ENCODE data around the gene PTMS. TPM values are rescaled to one million over a fixed set of nuclear protein-coding genes. Genes with fewer than 3 reads are reported as not detected.

PTMS gene
- total and polyA plus RNA-seq, 9 of the 15 experiments (the other 6 are each of a cell fraction or from before 2014, with no cell fraction given), result 5.1 to 287 (median 78.5) TPM

GRCh38 chr12:6817098-6817497, 50.9 kb downstream of the PTMS start:
- intact Hi-C loops (cut with micrococcal nuclease), result no loop called here
- H2AFZ ChIP-seq (ENCODE audit: low read depth, low read length), result no peak overlapping the region
- POLR2A ChIA-PET, result no interaction called here
- in situ Hi-C loops (cut with MboI), result no loop called here
- 54% methylated on average over 8 of the region's 8 CpGs for WGBS (ENCODE audit: insufficient coverage, low coverage, missing lambda C conversion rate)
- H3K27me3 ChIP-seq (ENCODE audit: control insufficient read depth in 2 of 2, insufficient read depth in 2 of 2, low read length in 2 of 2), result no peaks in the 10 kb centered on the region
- no peak for TF ChIP-seq ZNF316 (IDR thresholded peaks at IDR 0.05)
- TF ChIP-seq PML (IDR thresholded peaks at IDR 0.05; ENCODE audit: low read length), result no peak
- TF ChIP-seq PRMT5 (CRISPR knock-in tag; IDR thresholded peaks at IDR 0.05), result no peak
- TF ChIP-seq POLR2A (conservative IDR thresholded peaks at IDR 0.05), result no peak
- no peak for TF ChIP-seq ZNF197 (CRISPR knock-in tag; IDR thresholded peaks at IDR 0.05; ENCODE audit: low read depth)
- TF ChIP-seq ZNF324 (CRISPR knock-in tag; IDR thresholded peaks at IDR 0.05), result no peak
- TF ChIP-seq SMAD4 (CRISPR knock-in tag; conservative IDR thresholded peaks at IDR 0.05), result no peak
- TF ChIP-seq MEF2A (IDR thresholded peaks at IDR 0.05; ENCODE audit: control insufficient read depth, low read depth, low read length), result no peak
- DNase-seq (ENCODE audit: extremely low read depth in 1 of 4, low spot score in 3 of 4), result no peak
- FAIRE-seq, result no peak
- H3K9me3 ChIP-seq (replicated peaks; ENCODE audit: control insufficient read depth, insufficient read depth, low read depth, low read length), result no peaks in the 10 kb centered on the region
- BruUV-seq (replicated peaks), result no TSS peak
- no peak overlapping the region for H3K27ac ChIP-seq (ENCODE audit: extremely low read depth, low read depth, low read length)
- no peaks in the 10 kb centered on the region for H4K20me1 ChIP-seq (replicated peaks; ENCODE audit: control insufficient read depth, insufficient read depth, low read length)
- peaks cover 8 to 11% of the 10 kb centered on the region in 2 experiments; a peak in 4 of 5 replicates for H3K4me1 ChIP-seq (replicated peaks in 1 of 2; ENCODE audit: control insufficient read depth in 2 of 2, insufficient read depth in 2 of 2, low read length in 2 of 2)
- CTCF ChIA-PET (ENCODE audit: low intra/inter-chr PET ratio), result no interaction called here
- ATAC-seq, result no peak
- no peaks in the 10 kb centered on the region for H3K36me3 ChIP-seq (ENCODE audit: control insufficient read depth, insufficient read depth, low read length)
- no peak overlapping the region for H3K4me3 ChIP-seq
- no peak overlapping the region for H3K4me2 ChIP-seq (ENCODE audit: insufficient read depth, low read length)
- H3K79me2 ChIP-seq (ENCODE audit: control insufficient read depth, insufficient read depth, low read length), result no peaks in the 10 kb centered on the region
- H3K9ac ChIP-seq (ENCODE audit: insufficient read depth in 1 of 2, low read depth in 2 of 2, low read length in 2 of 2), result no peak overlapping the region
- no peaks in the 10 kb centered on the region for H3K9me1 ChIP-seq (ENCODE audit: control insufficient read depth, insufficient read depth, low read length)

DNA sequence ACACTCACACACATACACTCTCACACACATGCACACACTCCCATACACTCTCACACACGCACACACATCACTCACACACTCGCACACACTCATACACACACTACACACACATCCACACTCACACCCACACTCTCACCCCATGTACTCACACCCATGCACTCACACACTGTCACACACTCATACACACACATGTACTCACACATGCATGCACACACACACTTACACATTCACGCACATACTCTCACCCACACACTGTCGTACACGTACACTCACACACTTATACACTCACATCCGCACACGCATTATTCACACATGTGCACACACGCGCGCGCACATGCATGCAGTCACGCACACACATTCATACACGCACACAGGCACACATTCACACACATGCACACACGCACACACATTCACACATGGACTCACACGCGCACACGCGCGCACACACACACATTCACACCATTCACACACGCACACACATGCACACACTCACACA, 51.5 kb downstream of the PTMS start:
- ChIA-PET POLR2A (no interaction called here), CTCF (ENCODE audit: low intra/inter-chr PET ratio) (no interaction called here)
- intact Hi-C loops (cut with micrococcal nuclease) (no loop called here), in situ Hi-C loops (cut with MboI) (no loop called here)
- ATAC-seq, result no peak
- H3K9ac ChIP-seq (ENCODE audit: insufficient read depth in 1 of 2, low read depth in 2 of 2, low read length in 2 of 2), result no peak overlapping the region
- H4K20me1 ChIP-seq (replicated peaks; ENCODE audit: control insufficient read depth, insufficient read depth, low read length), result no peaks in the 10 kb centered on the region
- no peak overlapping the region for H3K27ac ChIP-seq (ENCODE audit: extremely low read depth, low read depth, low read length)
- H3K4me3 ChIP-seq, result no peak overlapping the region
- H3K4me1 ChIP-seq (replicated peaks in 1 of 2; ENCODE audit: control insufficient read depth in 2 of 2, insufficient read depth in 2 of 2, low read length in 2 of 2), result peaks cover 8 to 11% of the 10 kb centered on the region in 2 experiments; a peak in 4 of 5 replicates
- H3K79me2 ChIP-seq (ENCODE audit: control insufficient read depth, insufficient read depth, low read length), result no peaks in the 10 kb centered on the region
- no peak overlapping the region for H3K4me2 ChIP-seq (ENCODE audit: insufficient read depth, low read length)
- no peaks in the 10 kb centered on the region for H3K27me3 ChIP-seq (ENCODE audit: control insufficient read depth in 2 of 2, insufficient read depth in 2 of 2, low read length in 2 of 2)
- no peak overlapping the region for H2AFZ ChIP-seq (ENCODE audit: low read depth, low read length)
- no peak for FAIRE-seq
- WGBS (ENCODE audit: insufficient coverage, low coverage, missing lambda C conversion rate), result 67% methylated on average over 16 of the region's 20 CpGs
- no peaks in the 10 kb centered on the region for H3K36me3 ChIP-seq (ENCODE audit: control insufficient read depth, insufficient read depth, low read length)
- no peak for DNase-seq (ENCODE audit: extremely low read depth in 1 of 4, low spot score in 3 of 4)
- no peaks in the 10 kb centered on the region for H3K9me1 ChIP-seq (ENCODE audit: control insufficient read depth, insufficient read depth, low read length)
- no TSS peak for BruUV-seq (replicated peaks)
- H3K9me3 ChIP-seq (replicated peaks; ENCODE audit: control insufficient read depth, insufficient read depth, low read depth, low read length), result no peaks in the 10 kb centered on the region
- TF ChIP-seq FOXP1 (CRISPR knock-in tag; IDR thresholded peaks at IDR 0.05), result no peak
- TF ChIP-seq ARNT (IDR thresholded peaks at IDR 0.05), result no peak
- peak; percentile 94 for TF ChIP-seq ZBTB43 (CRISPR knock-in tag; IDR thresholded peaks at IDR 0.05)
- TF ChIP-seq SIN3A (IDR thresholded peaks at IDR 0.05; ENCODE audit: borderline replicate concordance in 2 of 2, control insufficient read depth in 1 of 2, low read depth in 2 of 2, low read length in 2 of 2), result no peak
- TF ChIP-seq, protein P1, sequence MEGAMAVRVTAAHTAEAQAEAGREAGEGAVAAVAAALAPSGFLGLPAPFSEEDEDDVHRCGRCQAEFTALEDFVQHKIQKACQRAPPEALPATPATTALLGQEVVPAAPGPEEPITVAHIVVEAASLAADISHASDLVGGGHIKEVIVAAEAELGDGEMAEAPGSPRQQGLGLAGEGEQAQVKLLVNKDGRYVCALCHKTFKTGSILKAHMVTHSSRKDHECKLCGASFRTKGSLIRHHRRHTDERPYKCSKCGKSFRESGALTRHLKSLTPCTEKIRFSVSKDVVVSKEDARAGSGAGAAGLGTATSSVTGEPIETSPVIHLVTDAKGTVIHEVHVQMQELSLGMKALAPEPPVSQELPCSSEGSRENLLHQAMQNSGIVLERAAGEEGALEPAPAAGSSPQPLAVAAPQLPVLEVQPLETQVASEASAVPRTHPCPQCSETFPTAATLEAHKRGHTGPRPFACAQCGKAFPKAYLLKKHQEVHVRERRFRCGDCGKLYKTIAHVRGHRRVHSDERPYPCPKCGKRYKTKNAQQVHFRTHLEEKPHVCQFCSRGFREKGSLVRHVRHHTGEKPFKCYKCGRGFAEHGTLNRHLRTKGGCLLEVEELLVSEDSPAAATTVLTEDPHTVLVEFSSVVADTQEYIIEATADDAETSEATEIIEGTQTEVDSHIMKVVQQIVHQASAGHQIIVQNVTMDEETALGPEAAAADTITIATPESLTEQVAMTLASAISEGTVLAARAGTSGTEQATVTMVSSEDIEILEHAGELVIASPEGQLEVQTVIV (CRISPR knock-in tag; IDR thresholded peaks at IDR 0.05; ENCODE audit: borderline replicate concordance), result no peak
- TF ChIP-seq TOE1 (IDR thresholded peaks at IDR 0.05; ENCODE audit: borderline replicate concordance), result 0 out of 2 replicates have a peak, but pooled peaks have one; percentile 24
- TF ChIP-seq TOE1 (CRISPR knock-in tag; IDR thresholded peaks at IDR 0.05; ENCODE audit: borderline replicate concordance, low read depth), result no peak

Data from K562 (cell line).